NB4 (cell line): ENCODE measurements around the gene HAVCR2.

Experiments used
- CTCF ChIP-seq: IDR thresholded peaks from one replicate; pipeline ENCODE4 v1.5.1; 2012; ENCODE audit warnings: low read depth, low read length
- POLR2A ChIP-seq: IDR thresholded peaks from 2 replicates; pipeline ENCODE4 v1.6.1; 2011; ENCODE audit warnings: mild to moderate bottlenecking; ENCODE audit not compliant: insufficient read length; ENCODE audit errors: extremely low read depth

GRCh38 chr5:157148734-157149615 lies 40.1 kb upstream of the HAVCR2 start:
- TF ChIP-seq CTCF, result peak; percentile 79
- no peak for TF ChIP-seq POLR2A
